ENCODE data around the gene AKAP13.
A peak's percentile ranks its signal among the peaks of the same experiment; 100 is the strongest.

AKAP13 gene

GRCh38 chr15:85673326-85673725 lies 292.9 kb downstream of the AKAP13 start:
- Mint-ChIP-seq H3K9me3 (no peaks in the 10 kb centered on the region), H3K27ac (peak overlapping the region in 1 of 3 experiments; percentile 61), H3K36me3 (ENCODE audit: low read depth) (peaks cover 76% of the 10 kb centered on the region), H3K4me3 (no peak overlapping the region), H3K4me1 (peaks cover 14% of the 10 kb centered on the region), H3K27me3 (ENCODE audit: low read depth) (no peaks in the 10 kb centered on the region)
- no peak for TF ChIP-seq CTCF (IDR thresholded peaks at IDR 0.05; ENCODE audit: unreplicated experiment in 3 of 3)

GRCh38 chr15:85676342-85677098 lies 296.1 kb downstream of the AKAP13 start:
- H3K4me3 Mint-ChIP-seq: no peak overlapping the region
- no peak for TF ChIP-seq CTCF (IDR thresholded peaks at IDR 0.05; ENCODE audit: unreplicated experiment in 3 of 3)
- no peaks in the 10 kb centered on the region for H3K9me3 Mint-ChIP-seq
- H3K27me3 Mint-ChIP-seq (ENCODE audit: low read depth): no peaks in the 10 kb centered on the region
- peaks cover 11% of the 10 kb centered on the region for H3K4me1 Mint-ChIP-seq
- peaks cover 65% of the 10 kb centered on the region for H3K36me3 Mint-ChIP-seq (ENCODE audit: low read depth)
- no peak overlapping the region for H3K27ac Mint-ChIP-seq

- peaks cover 60% of the 10 kb centered on the region for H3K36me3 Mint-ChIP-seq (ENCODE audit: low read depth)
- H3K4me1 Mint-ChIP-seq: no peaks in the 10 kb centered on the region
- no peaks in the 10 kb centered on the region for H3K9me3 Mint-ChIP-seq
- no peak overlapping the region for H3K27ac Mint-ChIP-seq
- TF ChIP-seq CTCF (IDR thresholded peaks at IDR 0.05; ENCODE audit: unreplicated experiment in 3 of 3): no peak
- no peaks in the 10 kb centered on the region for H3K27me3 Mint-ChIP-seq (ENCODE audit: low read depth)
- H3K4me3 Mint-ChIP-seq: no peak overlapping the region
These were observed 298.8 kb downstream of the AKAP13 start for GRCh38 chr15:85679231-85679630.

- TF ChIP-seq CTCF (IDR thresholded peaks at IDR 0.05; ENCODE audit: unreplicated experiment in 3 of 3): no peak
- Mint-ChIP-seq H3K27ac (no peak overlapping the region), H3K4me3 (no peak overlapping the region), H3K27me3 (ENCODE audit: low read depth) (no peaks in the 10 kb centered on the region), H3K36me3 (ENCODE audit: low read depth) (peaks cover 66% of the 10 kb centered on the region), H3K9me3 (no peaks in the 10 kb centered on the region), H3K4me1 (no peaks in the 10 kb centered on the region)
These were observed 301.0 kb downstream of the AKAP13 start for GRCh38 chr15:85681386-85681785.

- Mint-ChIP-seq H3K4me3 (no peak overlapping the region), H3K9me3 (no peaks in the 10 kb centered on the region), H3K36me3 (ENCODE audit: low read depth) (peaks cover 59% of the 10 kb centered on the region), H3K4me1 (peaks cover 7% of the 10 kb centered on the region), H3K27me3 (ENCODE audit: low read depth) (no peaks in the 10 kb centered on the region), H3K27ac (no peak overlapping the region)
- no peak for TF ChIP-seq CTCF (IDR thresholded peaks at IDR 0.05; ENCODE audit: unreplicated experiment in 3 of 3)
These were observed 303.8 kb downstream of the AKAP13 start for GRCh38 chr15:85684174-85684710.

GRCh38 chr15:85685356-85685755 lies 305.0 kb downstream of the AKAP13 start:
- Mint-ChIP-seq H3K4me1 (peaks cover 16% of the 10 kb centered on the region), H3K27me3 (ENCODE audit: low read depth) (no peaks in the 10 kb centered on the region), H3K4me3 (no peak overlapping the region), H3K9me3 (no peaks in the 10 kb centered on the region), H3K27ac (no peak overlapping the region), H3K36me3 (ENCODE audit: low read depth) (peaks cover 56% of the 10 kb centered on the region)
- TF ChIP-seq CTCF (IDR thresholded peaks at IDR 0.05; ENCODE audit: unreplicated experiment in 3 of 3): no peak
